BE2C (cell line): ENCODE measurements around the gene ACSM6.

Experiments used
- DNase-seq: peaks from one replicate; pipeline ENCODE4 v3.0.0-alpha.2; 2020
- H3K27me3 ChIP-seq: fragments of 250-450 bp; sonication (Bioruptor Pico); 2 replicates; pipeline ENCODE4 v1.5.1; 2020; ENCODE audit warnings: mild to moderate bottlenecking
- H3K36me3 ChIP-seq: fragments of 250-450 bp; sonication (Bioruptor Pico); 2 replicates; pipeline ENCODE4 v1.5.1; 2020; ENCODE audit warnings: mild to moderate bottlenecking
- H3K4me1 ChIP-seq: fragments of 250-450 bp; sonication (Bioruptor Pico); 2 replicates; pipeline ENCODE4 v1.5.1; 2020
- H3K4me3 ChIP-seq: 2 replicates; pipeline ENCODE4 v1.5.1; 2011; ENCODE audit warnings: low read depth, low read length
- H3K9me3 ChIP-seq: fragments of 250-450 bp; sonication (Bioruptor Pico); 2 replicates; pipeline ENCODE4 v1.5.1; 2020
- TF ChIP-seq, protein P1 (sequence below): IDR thresholded peaks from 2 replicates; pipeline ENCODE4 v1.5.1; 2012; ENCODE audit warnings: mild to moderate bottlenecking, low read depth, low read length

The ACSM6 gene

GRCh38 chr10:95247200-95247880, 53.3 kb downstream of the ACSM6 start:
- no peaks in the 10 kb centered on the region for H3K4me1 ChIP-seq
- H3K27me3 ChIP-seq = no peaks in the 10 kb centered on the region
- TF ChIP-seq, protein P1, sequence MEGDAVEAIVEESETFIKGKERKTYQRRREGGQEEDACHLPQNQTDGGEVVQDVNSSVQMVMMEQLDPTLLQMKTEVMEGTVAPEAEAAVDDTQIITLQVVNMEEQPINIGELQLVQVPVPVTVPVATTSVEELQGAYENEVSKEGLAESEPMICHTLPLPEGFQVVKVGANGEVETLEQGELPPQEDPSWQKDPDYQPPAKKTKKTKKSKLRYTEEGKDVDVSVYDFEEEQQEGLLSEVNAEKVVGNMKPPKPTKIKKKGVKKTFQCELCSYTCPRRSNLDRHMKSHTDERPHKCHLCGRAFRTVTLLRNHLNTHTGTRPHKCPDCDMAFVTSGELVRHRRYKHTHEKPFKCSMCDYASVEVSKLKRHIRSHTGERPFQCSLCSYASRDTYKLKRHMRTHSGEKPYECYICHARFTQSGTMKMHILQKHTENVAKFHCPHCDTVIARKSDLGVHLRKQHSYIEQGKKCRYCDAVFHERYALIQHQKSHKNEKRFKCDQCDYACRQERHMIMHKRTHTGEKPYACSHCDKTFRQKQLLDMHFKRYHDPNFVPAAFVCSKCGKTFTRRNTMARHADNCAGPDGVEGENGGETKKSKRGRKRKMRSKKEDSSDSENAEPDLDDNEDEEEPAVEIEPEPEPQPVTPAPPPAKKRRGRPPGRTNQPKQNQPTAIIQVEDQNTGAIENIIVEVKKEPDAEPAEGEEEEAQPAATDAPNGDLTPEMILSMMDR = no peak
- H3K4me3 ChIP-seq = no peak overlapping the region
- no peaks in the 10 kb centered on the region for H3K36me3 ChIP-seq
- DNase-seq = no peak
- H3K9me3 ChIP-seq = no peaks in the 10 kb centered on the region

DNA sequence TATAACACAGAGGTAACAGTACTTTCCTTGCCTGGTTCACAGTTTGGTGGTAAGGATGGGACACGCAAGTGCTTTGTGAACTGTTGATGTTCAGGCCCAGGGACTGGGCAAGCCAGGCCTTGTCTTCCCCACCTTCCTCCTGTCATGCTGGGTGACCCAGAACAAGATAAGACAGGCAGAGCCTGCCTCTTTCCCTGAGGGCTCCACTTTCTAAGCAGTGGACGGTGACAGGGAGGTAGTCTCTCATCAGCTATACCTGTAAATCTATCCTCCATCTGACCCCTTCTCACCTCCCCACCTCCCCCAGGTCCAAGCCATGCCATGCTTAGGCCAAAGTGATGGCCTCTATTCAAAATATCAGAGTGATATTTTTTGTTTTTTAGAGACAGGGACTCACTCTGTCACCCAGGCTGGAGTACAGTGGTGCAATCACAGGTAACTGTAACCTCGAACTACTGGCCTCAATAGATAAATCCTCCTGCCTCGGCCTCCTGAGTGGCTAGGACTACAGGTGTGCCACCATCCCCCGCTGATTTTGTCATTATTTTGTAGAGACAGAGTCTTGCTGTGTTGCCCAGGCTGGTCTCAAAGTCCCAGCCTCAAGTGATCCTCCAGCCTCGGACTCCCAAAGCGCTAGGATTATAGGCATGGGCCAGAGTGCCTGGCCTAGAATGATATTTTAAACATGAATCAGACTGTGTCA, 54.0 kb downstream of the ACSM6 start:
- TF ChIP-seq, protein P1 = no peak
- H3K36me3 ChIP-seq = no peaks in the 10 kb centered on the region

DNA sequence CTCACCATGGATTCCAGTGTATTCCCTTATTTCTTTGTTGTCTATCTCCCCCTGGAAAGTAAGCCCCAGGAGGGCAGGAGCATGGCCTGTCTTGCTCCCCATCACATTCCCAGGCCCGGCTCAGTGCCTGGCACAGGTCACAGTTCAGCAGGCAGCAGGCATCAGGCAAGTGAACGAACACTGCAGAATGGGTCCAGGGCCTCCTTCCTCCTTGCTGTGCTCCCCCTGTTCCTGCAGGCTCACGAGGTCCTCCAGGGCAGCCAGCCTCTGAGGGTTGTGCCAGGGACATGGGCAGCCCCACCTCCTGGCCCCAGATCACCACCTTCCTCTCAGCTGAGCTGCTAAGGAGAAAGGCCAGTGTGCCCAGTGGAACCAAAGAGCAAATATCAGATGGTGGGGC, 55.0 kb downstream of the ACSM6 start:
- DNase-seq = no peak
- H3K36me3 ChIP-seq = no peaks in the 10 kb centered on the region
- no peaks in the 10 kb centered on the region for H3K9me3 ChIP-seq
- H3K4me3 ChIP-seq = no peak overlapping the region
- TF ChIP-seq, protein P1 = no peak
- no peaks in the 10 kb centered on the region for H3K4me1 ChIP-seq
- H3K27me3 ChIP-seq = no peaks in the 10 kb centered on the region

More for the DNA sequence above, 54.0 kb downstream of the ACSM6 start:
- Histone ChIP-seq H3K4me3 (no peak overlapping the region), H3K27me3 (no peaks in the 10 kb centered on the region), H3K4me1 (no peaks in the 10 kb centered on the region), H3K9me3 (no peaks in the 10 kb centered on the region)
- no peak for DNase-seq

DNA sequence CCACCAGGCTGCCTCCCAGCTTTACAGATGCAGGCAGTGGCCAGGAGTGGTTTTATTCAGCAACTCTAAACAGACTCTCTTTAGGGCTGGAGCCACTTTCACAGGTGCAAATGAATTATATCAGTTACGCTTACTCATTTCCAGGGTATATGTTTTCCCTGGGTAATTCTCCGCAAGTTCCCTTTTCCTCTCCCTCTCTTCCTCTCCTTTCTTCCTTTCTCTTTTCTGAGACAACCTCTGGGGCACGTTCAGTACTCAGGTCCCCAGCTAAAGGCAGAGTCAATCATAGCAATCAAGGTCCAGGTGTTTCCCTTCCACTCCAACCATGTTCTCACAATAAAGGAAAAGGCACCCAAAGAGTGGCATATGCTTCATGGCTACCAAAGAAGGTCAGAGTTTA, 55.4 kb downstream of the ACSM6 start:
- TF ChIP-seq, protein P1 = no peak
- DNase-seq = no peak
- no peaks in the 10 kb centered on the region for H3K36me3 ChIP-seq

DNA sequence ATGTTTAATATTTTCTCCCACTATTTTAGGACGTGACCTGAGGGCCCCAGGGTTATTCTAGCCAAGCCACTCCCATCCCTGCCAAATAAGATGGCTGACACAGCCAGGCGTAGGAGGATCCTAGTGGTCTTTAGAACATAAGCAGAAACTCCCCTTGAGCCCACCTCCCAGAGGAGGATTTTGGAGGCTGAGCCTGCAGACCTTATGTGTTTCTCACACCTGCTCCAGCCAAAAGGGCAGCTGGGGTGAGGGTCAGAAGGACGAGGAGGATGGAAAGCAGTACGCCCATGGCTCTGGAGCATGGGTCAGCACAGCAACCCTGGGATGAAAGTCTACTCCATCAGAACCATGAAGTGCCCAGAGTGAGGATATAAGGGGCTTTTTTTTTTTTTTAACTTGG, 56.8 kb downstream of the ACSM6 start:
- no peak overlapping the region for H3K4me3 ChIP-seq
- DNase-seq = no peak
- TF ChIP-seq, protein P1 = no peak
- H3K27me3 ChIP-seq = no peaks in the 10 kb centered on the region
- no peaks in the 10 kb centered on the region for H3K36me3 ChIP-seq
- H3K9me3 ChIP-seq = no peaks in the 10 kb centered on the region
- no peaks in the 10 kb centered on the region for H3K4me1 ChIP-seq

More for the DNA sequence above, 55.4 kb downstream of the ACSM6 start:
- no peaks in the 10 kb centered on the region for H3K9me3 ChIP-seq
- no peaks in the 10 kb centered on the region for H3K4me1 ChIP-seq
- no peaks in the 10 kb centered on the region for H3K27me3 ChIP-seq
- no peak overlapping the region for H3K4me3 ChIP-seq

DNA sequence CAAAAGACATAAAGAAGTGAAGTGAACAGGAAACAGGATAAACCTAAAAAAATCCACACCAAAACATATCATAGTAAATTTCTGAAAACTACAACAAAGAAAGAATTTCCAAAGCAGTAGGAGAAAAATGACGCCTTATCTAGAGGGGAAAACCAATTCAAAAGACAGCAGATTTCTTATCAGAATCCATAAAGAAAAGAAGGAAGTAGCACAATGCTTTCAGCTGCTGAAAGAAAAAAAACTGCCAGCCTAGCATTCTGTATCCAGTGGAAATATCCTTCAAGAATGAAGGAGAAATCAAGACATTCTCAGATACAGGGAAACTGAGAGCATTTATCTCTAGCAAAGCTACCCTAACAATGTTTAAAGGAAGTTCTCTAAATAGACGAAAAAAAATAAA, 59.0 kb downstream of the ACSM6 start:
- TF ChIP-seq, protein P1 = no peak
- H3K36me3 ChIP-seq = no peaks in the 10 kb centered on the region
- no peaks in the 10 kb centered on the region for H3K9me3 ChIP-seq
- H3K4me1 ChIP-seq = no peaks in the 10 kb centered on the region
- no peaks in the 10 kb centered on the region for H3K27me3 ChIP-seq
- H3K4me3 ChIP-seq = no peak overlapping the region
- DNase-seq = no peak
